Stomach (tissue), 4 donors: ENCODE data around the gene SRPX2.

ENCODE experiments used
- POLR2AphosphoS5 ChIP-seq, 3 donors: sonication (generic); formaldehyde crosslinking; IDR thresholded peaks; one replicate each; pipeline ENCODE4 v1.6.1; 2016; ENCODE audit warnings: antibody characterized with exemption in 3 of 3
- TF ChIP-seq, protein P1 (sequence below), 7 experiments: fragments of 450-650 bp in 4 of 7; fragments of 200-600 bp in 3 of 7; sonication (generic) in 3 of 7; IDR thresholded peaks; one replicate each; pipeline ENCODE4 v1.5.1; 2016 to 2019; ENCODE audit warnings: antibody characterized with exemption in 7 of 7, control low read depth in 2 of 7, mild to moderate bottlenecking in 1 of 7

DNA sequence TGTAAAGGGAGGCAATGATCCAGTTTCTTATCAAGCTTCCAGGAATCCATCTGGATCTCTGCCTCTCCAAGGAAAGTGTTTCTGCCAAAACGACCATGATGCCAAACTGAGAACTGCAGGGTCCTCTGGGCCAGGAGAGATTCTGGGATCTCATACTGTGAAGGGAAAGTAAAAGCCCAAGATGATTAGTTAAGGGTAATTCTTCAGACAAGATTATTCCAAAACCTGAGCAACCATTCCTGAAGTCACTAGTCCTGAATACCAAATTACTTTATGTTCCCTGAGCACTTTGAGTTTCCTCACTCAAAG lies 42.0 kb downstream of the SRPX2 start:
- TF ChIP-seq POLR2AphosphoS5 (IDR thresholded peaks at IDR 0.05), result no peak
- TF ChIP-seq, protein P1, sequence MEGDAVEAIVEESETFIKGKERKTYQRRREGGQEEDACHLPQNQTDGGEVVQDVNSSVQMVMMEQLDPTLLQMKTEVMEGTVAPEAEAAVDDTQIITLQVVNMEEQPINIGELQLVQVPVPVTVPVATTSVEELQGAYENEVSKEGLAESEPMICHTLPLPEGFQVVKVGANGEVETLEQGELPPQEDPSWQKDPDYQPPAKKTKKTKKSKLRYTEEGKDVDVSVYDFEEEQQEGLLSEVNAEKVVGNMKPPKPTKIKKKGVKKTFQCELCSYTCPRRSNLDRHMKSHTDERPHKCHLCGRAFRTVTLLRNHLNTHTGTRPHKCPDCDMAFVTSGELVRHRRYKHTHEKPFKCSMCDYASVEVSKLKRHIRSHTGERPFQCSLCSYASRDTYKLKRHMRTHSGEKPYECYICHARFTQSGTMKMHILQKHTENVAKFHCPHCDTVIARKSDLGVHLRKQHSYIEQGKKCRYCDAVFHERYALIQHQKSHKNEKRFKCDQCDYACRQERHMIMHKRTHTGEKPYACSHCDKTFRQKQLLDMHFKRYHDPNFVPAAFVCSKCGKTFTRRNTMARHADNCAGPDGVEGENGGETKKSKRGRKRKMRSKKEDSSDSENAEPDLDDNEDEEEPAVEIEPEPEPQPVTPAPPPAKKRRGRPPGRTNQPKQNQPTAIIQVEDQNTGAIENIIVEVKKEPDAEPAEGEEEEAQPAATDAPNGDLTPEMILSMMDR (IDR thresholded peaks at IDR 0.05), result no peak
